Spleen (tissue), 7 donors: ENCODE data around the gene KIF6.

Experiments used
- CTCF ChIP-seq, 11 experiments: fragments of 200-600 bp in 7 of 11; fragments of 450-650 bp in 4 of 11; sonication (generic) in 4 of 11; IDR thresholded peaks in 8 of 11; conservative IDR thresholded peaks in 3 of 11; 1 replicate in 7 of 11; 2 replicates in 4 of 11; pipeline versions ENCODE4 v1.4.0 to v1.8.0; 2016 to 2021; ENCODE audit warnings: antibody characterized with exemption in 11 of 11, inconsistent platforms in 4 of 11, mild to moderate bottlenecking in 1 of 11
- POLR2A ChIP-seq, 3 donors: fragments of 450-650 bp; IDR thresholded peaks; one replicate each; pipeline ENCODE4 v1.5.1; 2017; ENCODE audit warnings: antibody characterized with exemption in 3 of 3, mild to moderate bottlenecking in 1 of 3
- POLR2AphosphoS5 ChIP-seq, 3 donors: sonication (generic); formaldehyde crosslinking; IDR thresholded peaks; one replicate each; pipeline ENCODE4 v1.5.1; 2017; ENCODE audit warnings: antibody characterized with exemption in 3 of 3
- donor health status: DM: no; HTN: no; CAD: no; lungs with moderate emphysema.
- donor health status: DM: no; HTN: no; CAD: no.
- donor health status: DM: no; HTN: no; CAD: no.

- TF ChIP-seq CTCF (IDR thresholded peaks at IDR 0.05 in 8 of 11, conservative IDR thresholded peaks at IDR 0.05 in 3 of 11), result no peak
- no peak for TF ChIP-seq POLR2A (IDR thresholded peaks at IDR 0.05)
- TF ChIP-seq POLR2AphosphoS5 (IDR thresholded peaks at IDR 0.05), result no peak
These were observed 346.2 kb downstream of the KIF6 start for GRCh38 chr6:39378960-39379425.
